Stomach (tissue), 4 donors: ENCODE data around the gene RUNX1.

Experiments used
- EP300 ChIP-seq: sonication (generic); formaldehyde crosslinking; IDR thresholded peaks from one replicate; pipeline ENCODE4 v1.6.1; 2017; ENCODE audit warnings: antibody characterized with exemption
- POLR2A ChIP-seq, 4 donors: fragments of 450-650 bp; IDR thresholded peaks; one replicate each; pipeline ENCODE4 v1.6.1; 2016; ENCODE audit warnings: antibody characterized with exemption in 4 of 4, control low read depth in 2 of 4, mild to moderate bottlenecking in 1 of 4, moderate library complexity in 1 of 4

GRCh38 chr21:35081861-35082260 is 32.8 kb upstream of the RUNX1 start:
- no peak for TF ChIP-seq POLR2A (IDR thresholded peaks at IDR 0.05)
- no peak for TF ChIP-seq EP300
